SU-DHL-6 (cell line): ENCODE data around the gene PRODH2.
"Not testable (repeated sequence)": the region's sequence is repeated elsewhere in the genome, so short reads cannot be mapped to it uniquely, and the experiment has no call there.

ENCODE experiments used
- H2AFZ ChIP-seq: fragments of 200-600 bp; sonication (generic); 2 replicates; pipeline ENCODE4 v1.6.1; 2014; ENCODE audit warnings: low read depth, mild to moderate bottlenecking, moderate library complexity, mixed read lengths, antibody characterized with exemption, low read length; ENCODE audit not compliant: severe bottlenecking
- H3F3A ChIP-seq: fragments of 200-600 bp; shearing (Covaris generic); 2 replicates; pipeline ENCODE4 v1.6.0; 2016; ENCODE audit warnings: antibody characterized with exemption, mild to moderate bottlenecking; ENCODE audit not compliant: insufficient read depth
- H3K27ac ChIP-seq: fragments of 200-600 bp; sonication (generic); 2 replicates; pipeline ENCODE4 v1.5.1; 2016; ENCODE audit warnings: low read depth, mild to moderate bottlenecking, low read length, moderate library complexity, mixed read lengths
- H3K27me3 ChIP-seq: fragments of 200-600 bp; sonication (generic), shearing (Covaris generic); 2 replicates; pipeline ENCODE4 v1.6.0; 2014; ENCODE audit warnings: mild to moderate bottlenecking, low read length
- H3K36me3 ChIP-seq: fragments of 200-600 bp; sonication (generic); 2 replicates; pipeline ENCODE4 v1.6.1; 2014; ENCODE audit warnings: mild to moderate bottlenecking, low read length, mixed read lengths
- H3K4me2 ChIP-seq: fragments of 300-600, 200-600 bp; shearing (Covaris generic), sonication (generic); 2 replicates; pipeline ENCODE4 v1.6.0; 2014; ENCODE audit warnings: low read length, low read depth, mild to moderate bottlenecking; ENCODE audit not compliant: poor library complexity, severe bottlenecking
- H3K4me3 ChIP-seq: fragments of 200-600 bp; sonication (generic); 2 replicates; pipeline ENCODE4 v1.5.1; 2014; ENCODE audit warnings: antibody characterized with exemption, low read length, mild to moderate bottlenecking, mixed read lengths; ENCODE audit not compliant: insufficient read depth, poor library complexity, severe bottlenecking
- H3K79me2 ChIP-seq: fragments of 200-600 bp; sonication (generic); 2 replicates; pipeline ENCODE4 v1.6.1; 2014; ENCODE audit warnings: mild to moderate bottlenecking, low read length, moderate library complexity; ENCODE audit not compliant: insufficient read depth
- H3K9ac ChIP-seq: fragments of 200-600 bp; sonication (generic); 2 replicates; pipeline ENCODE4 v1.7.0; 2014; ENCODE audit warnings: mild to moderate bottlenecking, low read length
- H3K9me2 ChIP-seq: fragments of 200-600 bp; sonication (generic); replicated peaks from 2 replicates; pipeline ENCODE4 v1.6.1; 2014; ENCODE audit warnings: low read length; ENCODE audit not compliant: insufficient read depth
- H3K9me3 ChIP-seq: fragments of 200-600 bp; sonication (generic); 2 replicates; pipeline ENCODE4 v1.6.1; 2014; ENCODE audit warnings: low read length, mixed read lengths; ENCODE audit not compliant: insufficient read depth
- H4K20me1 ChIP-seq: fragments of 200-600 bp; sonication (generic); 2 replicates; pipeline ENCODE4 v1.6.1; 2014; ENCODE audit warnings: low read depth, mild to moderate bottlenecking, antibody characterized with exemption, low read length, moderate library complexity, mixed read lengths
- CTCF ChIP-seq: fragments of 200-600 bp; sonication (generic); IDR thresholded peaks from one replicate; pipeline ENCODE4 v1.5.1; 2017; ENCODE audit warnings: antibody characterized with exemption, mild to moderate bottlenecking, low read length, moderate library complexity; ENCODE audit not compliant: insufficient read depth, poor library complexity, severe bottlenecking
- EZH2phosphoT487 ChIP-seq: fragments of 200-600 bp; sonication (generic), shearing (Covaris generic); conservative IDR thresholded peaks from 2 replicates; pipeline ENCODE4 v1.6.1; 2018; ENCODE audit warnings: mild to moderate bottlenecking, antibody characterized with exemption, low read length, moderate library complexity, mixed read lengths

Gene PRODH2

GRCh38 chr19:35797663-35798062 is 15.0 kb downstream of the PRODH2 start:
- TF ChIP-seq CTCF: no peak
- TF ChIP-seq EZH2phosphoT487: no peak
- H3K9me2 ChIP-seq: no peaks in the 10 kb centered on the region
- H3K4me2 ChIP-seq: no peak overlapping the region
- no peaks in the 10 kb centered on the region for H3K27me3 ChIP-seq
- H3K27ac ChIP-seq: no peak overlapping the region
- no peak overlapping the region for H3K9ac ChIP-seq
- H3K36me3 ChIP-seq: no peaks in the 10 kb centered on the region
- H4K20me1 ChIP-seq: no peaks in the 10 kb centered on the region
- no peak overlapping the region for H2AFZ ChIP-seq
- H3K79me2 ChIP-seq: no peaks in the 10 kb centered on the region
- no peak overlapping the region for H3K4me3 ChIP-seq
- no peaks in the 10 kb centered on the region for H3K9me3 ChIP-seq
- no peaks in the 10 kb centered on the region for H3F3A ChIP-seq

GRCh38 chr19:35796645-35797542 is 15.8 kb downstream of the PRODH2 start:
- Histone ChIP-seq H3K4me2 (no peak overlapping the region), H3K27me3 (no peaks in the 10 kb centered on the region), H3K9me2 (no peaks in the 10 kb centered on the region), H2AFZ (no peak overlapping the region), H3K9ac (no peak overlapping the region), H3K9me3 (no peaks in the 10 kb centered on the region), H3K4me3 (no peak overlapping the region), H3F3A (no peaks in the 10 kb centered on the region), H3K79me2 (no peaks in the 10 kb centered on the region), H3K36me3 (no peaks in the 10 kb centered on the region), H3K27ac (no peak overlapping the region), H4K20me1 (no peaks in the 10 kb centered on the region)
- TF ChIP-seq EZH2phosphoT487 (no peak), CTCF (no peak)

GRCh38 chr19:35795564-35795963 is 17.1 kb downstream of the PRODH2 start:
- H3K4me2 ChIP-seq, H3K27ac ChIP-seq, H3K36me3 ChIP-seq, H3K9me2 ChIP-seq, H4K20me1 ChIP-seq, H3K9ac ChIP-seq, H2AFZ ChIP-seq, H3F3A ChIP-seq, H3K27me3 ChIP-seq, H3K9me3 ChIP-seq, H3K4me3 ChIP-seq, H3K79me2 ChIP-seq: not testable (repeated sequence)
